Loucy (cell line): ENCODE measurements around the gene AADACL4.

Experiments used
- CTCF ChIP-seq: fragments of 200-600 bp; sonication (generic); conservative IDR thresholded peaks from 2 replicates; pipeline ENCODE4 v1.5.1; 2014; ENCODE audit warnings: mild to moderate bottlenecking, antibody characterized with exemption, low read length
- EZH2phosphoT487 ChIP-seq: fragments of 200-600 bp; IDR thresholded peaks from 2 replicates; pipeline ENCODE4 v1.6.1; 2018; ENCODE audit warnings: antibody characterized with exemption, mild to moderate bottlenecking, moderate library complexity, borderline replicate concordance

- TF ChIP-seq CTCF (no peak), EZH2phosphoT487 (no peak)
Observed at GRCh38 chr1:12601700-12602658, 41.9 kb upstream of the AADACL4 start.
